ENCODE measurements around the gene ZNF333.

ZNF333 gene
- total RNA-seq: 32.7 to 64.1 (median 46.6) reads per million in 4 experiments

DNA sequence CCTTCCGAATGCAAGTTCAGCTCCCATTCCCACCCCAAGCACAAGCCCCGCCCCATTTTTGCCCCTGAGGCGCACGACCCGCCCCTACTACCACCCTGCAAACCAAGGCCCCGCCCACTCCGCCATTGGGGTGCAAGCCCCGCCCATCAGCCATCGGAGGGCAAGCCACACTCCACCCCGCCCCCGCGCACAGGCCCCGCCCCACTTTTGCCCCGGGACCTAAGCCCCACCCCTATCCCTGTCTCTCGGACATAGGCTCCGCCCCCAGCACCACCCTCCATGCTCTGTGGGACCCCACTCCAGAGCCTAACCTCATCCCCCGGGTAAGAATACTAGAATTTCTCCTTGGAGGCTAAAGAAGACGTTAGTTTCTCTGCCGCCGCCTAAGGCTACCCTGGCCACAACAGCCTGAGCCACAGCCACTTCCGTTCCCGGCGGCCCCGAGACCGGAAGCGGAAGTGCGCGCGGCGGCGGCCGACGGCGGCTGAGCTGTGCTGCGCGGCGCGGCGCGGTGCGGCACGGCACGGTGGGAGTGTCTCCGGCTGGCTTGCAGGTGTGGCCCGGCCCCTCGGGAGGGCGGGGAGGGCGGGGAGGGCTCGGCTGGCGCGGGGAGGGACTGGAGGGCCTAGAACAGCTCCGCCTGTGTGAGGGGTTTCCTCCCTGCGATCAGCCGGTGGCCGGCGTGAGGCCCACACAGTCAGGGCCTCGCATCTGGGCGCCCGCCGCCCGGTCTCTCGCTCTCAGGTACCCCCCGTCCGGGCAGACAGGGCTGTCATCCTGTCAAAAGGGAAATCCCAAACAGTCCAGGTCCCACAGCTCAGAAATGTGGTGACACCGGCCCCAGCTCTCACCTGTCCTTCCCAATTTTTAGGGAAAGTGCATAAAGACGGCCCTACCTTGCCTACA lies at the start of gene ZNF333:
Gene ZNF333 (plus strand): TSS at position 451 of the 906 bp plus-strand sequence. CDS start 3,444 bp downstream, outside the sequence.
- peak; percentile 96 for DNase-seq

DNA sequence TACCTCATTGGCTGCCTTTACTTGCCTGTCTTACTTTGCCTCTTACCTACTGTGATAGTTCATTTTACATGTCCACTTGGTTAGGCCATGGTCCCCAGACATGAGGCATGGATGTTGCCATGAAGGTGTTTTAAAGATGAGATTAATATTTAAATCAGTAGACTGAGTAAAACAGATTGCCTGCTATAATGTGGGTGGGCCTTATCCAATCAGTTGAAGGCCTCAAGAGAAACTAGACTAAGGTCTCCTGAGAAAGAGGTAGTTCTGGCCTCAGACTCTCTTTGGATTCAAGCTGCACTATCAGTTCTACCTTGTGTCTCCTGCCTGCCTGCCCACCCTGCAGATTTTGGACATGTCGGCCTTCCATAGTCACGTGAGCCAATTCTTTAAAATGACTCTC lies 41.3 kb upstream of the ZNF333 start:
- DNase-seq: no peak

DNA sequence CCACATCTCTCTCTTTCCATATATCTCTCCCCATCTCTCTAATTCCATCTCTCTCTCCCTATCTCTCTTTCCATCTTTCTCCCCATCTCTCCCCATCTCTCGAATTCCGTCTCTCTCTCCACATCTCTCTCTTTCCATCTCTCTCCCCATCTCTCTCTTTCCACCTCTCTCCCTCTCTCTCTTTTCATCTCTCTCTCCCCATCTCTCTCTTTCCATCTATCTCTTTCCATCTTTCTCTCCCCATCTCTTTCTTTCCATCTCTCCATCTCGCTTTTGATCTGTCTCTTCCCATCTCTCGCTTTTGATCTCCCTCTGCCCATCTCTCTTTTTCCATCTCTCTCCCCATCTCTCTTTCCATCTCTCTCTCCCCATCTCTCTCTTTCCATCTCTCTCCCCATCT lies 40.8 kb upstream of the ZNF333 start:
- no peak for DNase-seq

DNA sequence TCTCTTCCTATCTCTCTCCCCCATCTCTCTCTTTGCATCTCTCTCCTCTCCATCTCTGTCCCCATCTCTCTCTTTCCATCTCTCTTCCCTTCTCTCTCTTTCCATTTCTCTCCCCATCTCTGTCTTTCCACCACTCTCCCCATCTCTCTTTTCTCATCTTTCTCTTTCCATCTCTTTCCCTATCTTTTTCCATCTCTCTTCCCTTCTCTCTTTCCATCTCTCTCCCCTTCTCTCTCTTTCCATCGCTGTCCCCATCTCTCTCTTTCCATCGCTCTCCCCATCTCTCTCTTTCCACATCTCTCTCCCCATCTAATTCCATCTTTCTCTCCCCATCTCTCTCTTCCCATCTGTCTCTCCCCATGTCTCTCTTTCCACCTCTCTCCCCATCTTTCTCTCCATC lies 39.7 kb upstream of the ZNF333 start:
- DNase-seq: no peak

DNA sequence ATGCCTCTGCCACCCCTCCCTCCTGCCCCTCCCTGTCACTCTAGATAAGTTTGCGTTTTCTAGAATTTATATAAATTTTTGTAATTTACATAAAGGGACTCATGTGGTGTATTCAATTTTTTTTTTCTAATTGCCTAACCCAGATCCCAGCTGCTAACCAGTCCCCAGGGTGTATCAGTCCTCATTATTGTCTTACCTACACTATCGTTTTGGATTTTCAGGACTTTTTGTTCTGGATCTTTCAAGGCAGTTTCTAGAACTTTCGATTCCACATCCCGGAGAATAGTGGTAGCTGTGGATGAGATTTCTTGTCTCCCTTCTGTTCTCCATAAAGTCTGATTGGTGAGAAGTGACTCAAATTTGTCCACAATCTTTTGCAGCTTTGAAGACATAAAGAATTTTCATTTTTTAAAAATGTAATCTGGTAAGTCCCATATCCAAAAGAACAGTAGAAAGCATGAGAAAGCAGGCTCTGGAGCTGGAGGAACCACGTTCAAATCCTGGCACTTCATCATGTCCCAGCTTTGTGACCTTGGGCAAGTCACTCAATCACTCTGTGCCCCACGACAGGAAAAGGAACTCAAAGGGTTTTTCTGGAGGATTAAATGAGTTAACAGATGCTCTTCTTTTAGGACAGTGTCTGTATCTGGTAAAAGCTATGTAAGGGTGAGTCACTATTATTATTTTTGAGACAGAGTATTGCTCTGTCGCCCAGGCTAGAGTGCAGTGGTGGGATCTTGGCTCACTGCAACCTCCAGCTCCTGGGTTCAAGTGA lies 34.9 kb upstream of the ZNF333 start:
- DNase-seq: no peak

DNA sequence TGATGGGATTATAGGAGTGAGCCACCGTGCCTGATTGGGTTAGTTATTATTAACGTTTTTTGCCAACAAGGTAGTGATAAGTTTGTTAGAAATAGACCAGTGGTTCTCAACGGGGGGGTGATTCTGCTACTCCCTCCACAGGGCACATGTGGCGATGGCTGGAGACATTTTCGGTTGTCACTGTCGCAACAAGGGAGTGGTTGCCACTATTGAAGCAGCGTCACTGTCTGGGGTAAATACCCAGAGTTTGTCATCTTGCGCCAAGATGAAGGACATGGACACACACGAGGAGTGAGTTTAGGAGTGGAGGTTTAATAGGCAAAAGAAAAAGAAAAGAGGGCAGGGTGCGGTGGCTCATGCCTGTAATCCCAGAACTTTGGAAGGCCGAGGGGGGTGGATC lies 34.1 kb upstream of the ZNF333 start:
- no peak for DNase-seq

DNA sequence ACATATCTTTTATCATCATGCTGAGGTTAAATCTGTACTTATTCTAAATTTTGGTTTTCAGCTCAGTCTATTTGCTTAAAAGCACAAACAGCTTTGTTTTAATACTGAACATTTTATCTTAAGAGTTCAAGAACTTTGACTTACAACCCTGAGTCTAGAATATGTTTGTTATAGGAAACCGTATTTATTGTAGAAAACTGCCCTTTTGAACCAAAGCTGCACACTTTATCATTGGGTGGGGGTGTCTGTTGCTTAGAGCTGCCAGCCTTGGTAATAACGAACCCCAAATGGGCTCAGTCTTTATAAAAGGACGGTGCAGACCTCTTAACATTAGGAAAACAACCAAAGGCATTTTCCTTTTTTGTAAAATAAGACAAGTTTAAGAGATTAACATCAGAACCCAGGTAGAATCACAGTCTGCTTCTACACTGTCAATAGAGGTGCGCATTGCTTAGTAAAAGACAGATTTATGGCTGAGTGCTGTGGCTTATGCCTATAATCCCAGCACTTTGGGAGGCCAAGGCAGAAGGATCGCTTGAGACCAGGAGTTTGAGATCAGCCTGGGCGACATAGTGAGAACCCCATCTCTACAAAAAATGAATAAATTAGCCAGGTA lies 29.9 kb upstream of the ZNF333 start:
- no peak for DNase-seq

DNA sequence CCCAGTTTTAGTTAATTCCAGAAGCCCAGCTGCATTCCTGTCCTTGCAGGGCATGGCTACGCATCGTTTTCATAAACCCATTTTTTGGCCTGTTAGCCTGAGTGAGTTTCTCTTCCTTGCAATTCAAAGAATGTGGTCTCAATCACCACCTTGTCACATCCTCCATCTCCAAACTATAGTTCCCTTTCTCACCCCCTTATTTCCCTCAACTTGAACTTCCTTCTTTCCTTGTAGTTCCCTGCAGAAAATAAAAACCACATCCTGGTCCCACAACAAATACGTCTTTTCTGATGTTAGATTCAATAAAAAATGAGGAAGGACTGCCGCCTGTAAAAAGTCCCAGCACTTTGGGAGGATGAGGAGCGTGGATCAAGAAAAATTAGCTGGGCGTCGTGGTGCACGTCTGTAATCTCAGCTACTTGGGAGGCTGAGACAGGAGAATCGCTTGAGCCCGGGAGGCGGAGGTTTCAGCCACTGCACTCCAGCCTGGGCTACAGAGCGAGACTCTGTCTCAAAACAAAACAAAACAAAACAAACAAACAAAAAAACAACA lies 28.4 kb upstream of the ZNF333 start:
- no peak for DNase-seq

DNA sequence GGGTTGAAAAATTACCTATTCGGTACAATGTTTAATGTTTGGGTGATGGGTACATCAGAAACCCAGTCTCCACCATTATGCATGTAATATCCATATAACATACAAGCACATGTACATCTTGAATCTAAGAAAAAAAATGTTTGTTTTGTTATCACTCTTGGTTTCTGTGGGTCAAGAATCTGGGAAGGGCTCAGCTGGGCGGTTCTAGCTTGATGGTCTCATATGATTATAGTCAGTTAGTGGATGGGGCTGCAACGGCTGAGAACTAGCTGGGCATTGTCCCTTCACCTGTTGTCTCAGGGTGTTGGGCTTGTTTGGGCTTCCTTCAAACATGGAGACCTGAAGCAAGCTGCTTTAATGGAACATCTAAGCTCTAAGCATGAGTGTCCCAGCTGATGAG lies 19.9 kb upstream of the ZNF333 start:
- no peak for DNase-seq

DNA sequence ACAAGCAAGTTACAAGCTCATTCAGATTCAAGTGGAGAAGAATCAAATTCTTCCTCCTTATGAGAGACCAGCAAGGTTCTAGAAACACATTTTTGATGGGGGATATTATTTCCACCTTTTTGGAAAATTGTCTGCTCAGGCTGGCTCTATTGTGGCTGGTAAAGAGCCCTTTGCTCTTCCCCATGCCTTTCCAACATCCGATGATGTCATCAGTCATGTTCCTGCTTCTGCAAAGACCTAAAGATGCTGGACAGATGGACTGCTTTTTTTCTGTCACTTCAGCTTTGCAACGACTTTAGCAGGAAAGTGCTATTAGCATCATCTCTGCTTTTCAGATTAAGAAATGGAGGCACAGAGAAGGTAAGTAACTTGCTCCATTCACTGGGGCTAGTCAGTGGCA lies 19.4 kb upstream of the ZNF333 start:
- DNase-seq: no peak

DNA sequence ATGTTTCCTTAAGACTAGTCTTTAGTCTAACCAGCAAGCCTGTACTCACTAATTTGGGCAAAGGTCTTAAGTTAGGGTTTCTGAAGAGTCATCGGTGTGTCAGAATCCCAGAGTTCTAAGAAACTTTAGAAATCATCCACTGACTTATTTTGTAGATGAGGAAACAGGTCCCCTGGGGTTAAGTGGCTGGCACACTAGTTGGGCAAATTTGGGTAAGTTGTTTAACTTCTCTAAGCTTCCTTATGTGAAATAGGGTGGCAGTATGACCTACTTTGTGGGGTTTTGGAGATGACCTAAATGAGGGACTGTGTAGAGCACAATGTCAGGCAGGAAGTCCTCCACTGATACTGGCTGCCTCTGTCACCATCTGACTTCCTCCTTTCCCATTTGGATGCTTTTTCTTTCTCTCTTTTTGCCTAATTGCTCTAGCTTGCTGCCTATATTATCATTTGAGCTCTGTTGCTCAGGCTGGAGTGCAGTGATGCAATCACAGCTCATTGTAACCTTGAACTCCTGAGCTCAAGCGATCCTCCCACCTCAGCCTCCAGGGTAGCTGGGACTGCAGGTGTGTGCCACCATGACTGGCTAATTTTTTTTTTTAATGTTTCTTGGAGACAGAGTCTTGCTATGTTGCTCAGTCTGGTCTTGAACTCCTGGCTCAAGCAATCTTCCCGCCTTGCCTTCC lies 17.5 kb upstream of the ZNF333 start:
- DNase-seq: no peak

DNA sequence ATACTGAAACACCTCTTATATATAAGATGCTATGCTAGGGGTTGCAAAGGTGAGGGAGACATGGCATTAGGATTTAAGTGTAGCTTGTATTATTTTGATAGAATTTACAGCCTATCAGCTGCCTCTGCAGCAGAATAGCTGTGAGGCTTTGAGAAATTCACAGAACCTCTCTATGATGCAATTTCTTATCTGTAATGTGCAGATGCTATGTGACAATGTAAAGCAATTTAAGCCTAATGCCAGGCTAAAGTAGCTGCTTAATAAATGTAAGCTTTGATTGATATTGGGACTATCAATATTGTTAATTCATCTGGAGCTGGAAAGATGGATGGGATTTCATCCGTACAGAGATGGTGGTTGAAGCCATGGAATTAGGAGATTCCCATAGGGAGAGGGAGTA lies 16.8 kb upstream of the ZNF333 start:
- DNase-seq: no peak

DNA sequence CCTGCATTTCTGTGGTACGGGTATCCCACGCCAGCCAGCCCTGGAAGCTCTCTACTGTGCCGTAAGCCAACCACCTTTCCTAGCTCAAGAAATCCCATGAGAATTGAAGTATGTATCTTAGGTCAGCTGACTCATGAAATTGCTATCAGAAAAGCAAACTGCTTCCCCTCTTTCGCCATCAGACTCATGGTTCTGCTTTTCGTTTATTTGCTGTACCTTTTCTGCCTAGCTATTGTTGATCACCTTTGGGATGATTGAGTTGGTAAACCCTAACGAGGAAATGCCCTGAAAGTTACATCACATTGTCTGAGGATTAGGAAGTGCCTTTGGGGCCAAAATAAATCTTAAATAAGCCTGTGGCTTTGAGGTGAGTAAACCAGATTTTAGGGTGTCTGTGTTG lies 15.1 kb upstream of the ZNF333 start, which contains the start of gene ADGRE3:
Gene ADGRE3 (minus strand): TSS at position 81 of the 400 bp plus-strand sequence. CDS start 74 bp downstream, at position 7.
- DNase-seq: no peak

DNA sequence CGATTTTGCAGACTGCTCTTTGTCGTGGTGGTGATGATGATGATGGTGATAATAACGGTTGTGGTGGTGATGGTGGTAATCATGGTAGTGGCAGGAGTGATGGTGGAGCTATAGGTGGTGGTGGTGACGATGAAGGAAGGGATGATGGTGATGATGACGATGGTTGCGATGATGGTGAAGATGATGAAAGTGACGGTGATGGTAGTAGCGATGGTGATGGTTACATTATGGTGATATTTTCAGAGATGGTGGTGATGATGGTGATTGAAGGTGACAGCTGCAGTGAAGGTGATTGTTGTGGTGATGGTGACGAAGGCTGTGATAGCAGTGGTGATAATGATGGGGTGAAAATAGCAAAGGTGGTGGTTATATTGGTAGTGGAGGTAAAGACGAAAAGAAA lies 13.1 kb upstream of the ZNF333 start:
- DNase-seq: no peak

DNA sequence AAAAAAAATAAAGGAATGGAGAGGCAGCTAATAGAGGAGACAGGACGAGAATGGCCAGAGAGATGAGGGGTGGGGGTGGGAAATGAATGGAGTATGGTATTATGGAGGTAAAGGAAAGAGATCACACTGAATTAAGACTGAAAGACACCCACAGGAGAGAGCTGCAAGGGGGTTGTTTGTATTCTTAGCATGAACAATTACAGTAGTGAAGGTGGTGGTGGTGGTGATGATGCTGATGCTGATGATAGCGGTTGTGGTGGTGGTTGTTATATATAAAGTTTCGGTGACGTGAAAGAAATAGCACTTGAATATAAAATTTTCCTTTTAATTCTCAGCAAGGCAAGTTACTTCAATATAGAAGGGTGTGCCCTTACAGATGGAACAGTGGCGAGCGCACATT lies 12.4 kb upstream of the ZNF333 start:
- DNase-seq: no peak

DNA sequence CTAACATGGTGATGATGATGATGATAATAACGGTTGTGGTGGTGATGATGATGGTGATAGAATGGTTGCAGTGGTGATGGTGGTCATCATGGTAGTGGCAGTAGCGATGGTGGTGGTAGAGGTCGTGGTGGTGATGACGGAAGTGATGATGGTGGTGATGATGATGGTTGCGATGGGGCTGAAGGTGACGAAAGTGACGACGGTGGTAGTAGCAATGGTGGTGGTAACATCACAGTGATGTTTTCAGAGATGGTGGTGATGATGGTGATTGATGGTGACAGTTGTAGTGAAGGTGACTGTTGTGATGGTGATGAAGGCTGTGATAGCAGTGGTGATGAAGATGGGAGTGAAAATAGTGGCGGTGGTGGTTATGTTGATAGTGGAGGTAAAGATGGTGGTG lies 11.6 kb upstream of the ZNF333 start:
- no peak for DNase-seq

DNA sequence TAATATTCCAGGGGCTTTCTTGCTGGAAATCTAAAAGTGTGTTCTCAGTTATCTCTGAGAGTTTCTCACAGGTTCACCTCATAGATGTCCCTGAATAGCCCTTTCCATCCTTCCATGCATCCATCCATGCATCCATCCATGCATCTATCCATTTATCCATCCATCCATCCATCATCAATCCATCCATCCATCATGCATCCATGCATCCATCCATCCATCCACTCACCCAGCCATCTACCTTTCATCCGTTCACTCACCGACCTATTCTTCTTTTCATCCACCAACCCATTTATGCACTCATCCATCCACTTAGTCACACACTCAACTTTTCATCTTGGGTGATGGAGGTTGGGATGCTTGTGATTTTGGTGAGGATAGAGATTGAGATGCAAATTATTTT lies 7.8 kb upstream of the ZNF333 start:
- no peak for DNase-seq

DNA sequence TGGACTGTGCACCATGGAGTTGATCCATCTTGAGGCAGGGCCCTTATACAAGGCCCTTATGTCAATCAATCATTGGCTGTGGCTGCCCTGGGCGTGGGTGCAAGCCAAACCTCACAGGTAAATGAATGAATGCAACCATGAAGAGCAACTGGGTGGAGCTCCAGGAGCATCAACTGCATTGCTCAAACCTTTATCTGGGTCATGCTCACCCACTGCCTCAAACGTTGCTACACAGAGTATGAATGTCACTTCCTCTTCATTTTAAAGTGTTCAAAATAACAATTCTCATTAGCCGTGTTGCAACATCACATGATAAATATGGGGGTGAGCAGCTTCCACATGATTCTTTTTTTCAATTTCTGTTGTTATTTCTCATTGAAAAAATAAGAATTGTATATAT lies 6.4 kb upstream of the ZNF333 start:
- DNase-seq: no peak

DNA sequence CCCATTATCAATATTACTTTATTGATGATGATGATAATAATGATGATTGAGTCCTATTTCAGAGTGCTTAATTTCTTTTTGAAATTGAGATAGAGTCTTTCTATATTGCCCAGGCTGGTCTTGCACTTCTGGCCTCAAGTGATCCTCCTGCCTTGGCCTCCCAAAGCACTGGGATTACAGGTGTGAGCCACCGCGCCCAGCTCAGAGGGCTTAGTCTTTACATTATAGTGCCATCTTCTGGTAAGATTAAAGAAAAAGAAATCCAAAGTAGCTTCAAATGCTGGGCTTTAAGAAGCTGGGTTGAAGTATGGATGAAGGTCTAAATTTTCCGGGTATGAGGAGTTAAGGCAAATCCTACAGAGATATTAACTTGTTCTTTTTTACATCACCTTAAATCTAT lies 3.4 kb upstream of the ZNF333 start:
- DNase-seq: no peak

DNA sequence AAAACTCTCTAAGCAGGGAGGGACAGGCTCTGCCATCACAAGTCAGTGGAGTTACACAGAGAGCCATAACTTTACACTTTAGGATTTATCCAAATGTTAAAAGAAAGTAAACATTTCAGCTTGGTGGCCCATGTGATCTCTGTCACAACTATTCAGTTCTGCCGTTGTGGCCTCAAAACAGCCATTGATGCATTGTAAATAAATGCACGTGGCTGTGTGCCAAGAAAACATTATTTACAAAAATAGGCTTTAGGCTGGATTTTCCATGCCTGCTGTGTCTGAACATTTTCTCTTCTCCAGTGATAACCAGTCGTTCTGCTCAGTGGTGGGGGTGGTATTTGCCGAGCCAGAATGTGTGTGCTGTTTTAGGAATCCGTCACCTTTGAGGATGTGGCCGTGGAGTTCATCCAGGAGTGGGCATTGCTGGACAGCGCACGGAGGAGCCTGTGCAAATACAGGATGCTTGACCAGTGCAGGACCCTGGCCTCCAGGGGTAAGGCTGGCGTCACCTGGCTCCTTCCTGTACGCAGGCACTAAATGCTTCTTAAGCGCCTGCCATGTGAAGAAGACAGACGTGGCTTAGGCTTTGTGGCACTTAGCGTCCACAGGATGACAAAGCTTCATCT lies 4.9 kb downstream of the ZNF333 start:
- DNase-seq: no peak

DNA sequence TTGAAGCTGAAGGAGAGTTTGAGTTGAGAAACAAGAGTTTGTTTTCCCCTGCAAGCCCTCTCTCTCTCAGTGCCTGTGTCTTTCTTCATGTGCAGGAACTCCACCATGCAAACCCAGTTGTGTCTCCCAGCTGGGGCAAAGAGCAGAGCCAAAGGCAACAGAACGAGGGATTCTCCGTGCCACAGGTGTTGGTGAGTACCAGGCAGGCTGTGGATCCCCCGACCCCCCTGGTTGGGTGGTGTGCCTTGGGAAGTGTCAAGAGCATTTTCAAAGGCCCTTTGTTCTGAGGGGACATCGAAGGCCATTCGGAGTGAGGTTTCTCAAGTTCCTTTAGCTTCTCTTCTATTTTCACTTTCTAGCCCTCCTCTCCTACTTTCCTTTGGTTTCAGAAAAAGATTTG lies 5.6 kb downstream of the ZNF333 start:
- DNase-seq: no peak

DNA sequence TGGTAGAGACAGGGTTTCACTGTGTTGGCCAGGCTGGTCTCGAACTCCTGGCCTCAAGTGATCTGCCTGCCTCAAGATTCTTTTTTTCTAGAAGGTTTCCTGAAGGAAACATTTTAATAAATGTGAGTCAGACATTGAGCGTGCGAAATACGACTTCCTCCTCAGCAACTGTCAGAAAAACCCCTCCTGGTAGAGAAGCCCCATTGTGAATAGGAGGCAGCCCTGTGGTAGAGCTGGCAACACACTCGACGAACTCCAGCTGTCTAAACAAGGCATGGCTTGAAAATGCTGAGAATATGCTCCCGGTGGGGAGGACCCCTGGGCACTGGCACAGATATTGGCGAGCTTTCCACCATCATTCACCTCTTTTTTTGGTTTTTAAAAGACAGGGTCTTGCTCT lies 9.8 kb downstream of the ZNF333 start:
- DNase-seq: no peak

All from effector CD8-positive, alpha-beta T cell (primary cell).